B cell (primary cell): ENCODE measurements around the gene MGAT4C. TPM values are rescaled to one million over a fixed set of nuclear protein-coding genes. Genes with fewer than 3 reads are reported as not detected.

Experiments
- ATAC-seq: fragments of 200-7000 bp; cut with Tn5 transposase; one replicate; pipeline ENCODE4 v1.10.0; 2021; ENCODE audit warnings: low read depth, mild to moderate bottlenecking, moderate number of reproducible peaks, moderate library complexity
- CTCF ChIA-PET: fragments of 350-600 bp; sonication (Branson Sonifier 250); formaldehyde crosslinking; loops from one replicate; lab custom pipeline; 2021; ENCODE audit warnings: antibody characterized with exemption, inconsistent platforms; lab: Charles Lee
- POLR2A ChIA-PET: fragments of 350-600 bp; sonication (Branson Sonifier 250); formaldehyde crosslinking; loops from one replicate; lab custom pipeline; 2021; ENCODE audit warnings: antibody characterized with exemption; lab: Charles Lee
- DNase-seq: peaks from one replicate; pipeline ENCODE4 v3.0.0; 2013
- H2AFZ ChIP-seq: 2 replicates; pipeline ENCODE4 v1.6.1; 2012; ENCODE audit warnings: mild to moderate bottlenecking, low read depth, low read length; ENCODE audit not compliant: insufficient read depth, poor library complexity, severe bottlenecking
- H3K27ac ChIP-seq, 2 donors: 1 replicate in 1 of 2; 2 replicates in 1 of 2; pipeline ENCODE4 v1.5.1; 2012 to 2013; ENCODE audit warnings: low read length in 2 of 2, mild to moderate bottlenecking in 2 of 2, moderate library complexity in 1 of 2
- H3K27me3 ChIP-seq, 4 experiments: fragments of 200-600 bp in 1 of 4; sonication (generic) in 1 of 4; replicated peaks in 1 of 4; 1 replicate in 2 of 4; 2 replicates in 2 of 4; pipeline versions ENCODE4 v1.6.1 to v1.7.0; 2013 to 2016; ENCODE audit warnings: low read length in 3 of 4, mild to moderate bottlenecking in 2 of 4, mixed read lengths in 1 of 4, moderate library complexity in 1 of 4; ENCODE audit not compliant: insufficient read depth in 4 of 4, control insufficient read depth in 3 of 4; ENCODE audit errors: control extremely low read depth in 1 of 4
- H3K36me3 ChIP-seq, 2 experiments: replicated peaks in 1 of 2; 1 replicate in 1 of 2; 2 replicates in 1 of 2; pipeline versions ENCODE4 v1.6.1 to v1.7.1; 2013; ENCODE audit warnings: low read length in 1 of 2; ENCODE audit not compliant: insufficient read depth in 2 of 2, control insufficient read depth in 1 of 2; ENCODE audit errors: control extremely low read depth in 1 of 2, extremely low read depth in 1 of 2
- H3K4me1 ChIP-seq, 2 donors: fragments of 200-600 bp in 1 of 2; sonication (generic) in 1 of 2; 1 replicate in 1 of 2; 2 replicates in 1 of 2; pipeline versions ENCODE4 v1.5.1 to v1.6.1; 2013 to 2017; ENCODE audit warnings: low read length in 2 of 2; ENCODE audit not compliant: control insufficient read depth in 2 of 2, insufficient read depth in 2 of 2
- H3K4me2 ChIP-seq: replicated peaks from 2 replicates; pipeline ENCODE3; 2012; ENCODE audit warnings: mild to moderate bottlenecking, low read depth, low read length; ENCODE audit not compliant: poor library complexity, severe bottlenecking
- H3K4me3 ChIP-seq, 5 experiments: fragments of 200-600 bp in 1 of 5; sonication (generic) in 1 of 5; 1 replicate in 3 of 5; 2 replicates in 2 of 5; pipeline versions ENCODE4 v1.5.1 to v1.7.0; 2011 to 2016; ENCODE audit warnings: low read length in 4 of 5, mild to moderate bottlenecking in 4 of 5, low read depth in 2 of 5, control low read depth in 1 of 5, moderate library complexity in 1 of 5; ENCODE audit not compliant: insufficient read depth in 1 of 5; ENCODE audit errors: control extremely low read depth in 1 of 5, extremely low read depth in 1 of 5
- H3K79me2 ChIP-seq: fragments of 200-600 bp; sonication (generic); one replicate; pipeline ENCODE4 v1.6.0; 2016; ENCODE audit warnings: low read length; ENCODE audit not compliant: control insufficient read depth, insufficient read depth
- H3K9ac ChIP-seq: fragments of 200-600 bp; sonication (generic); 2 replicates; pipeline ENCODE4 v1.6.1; 2017; ENCODE audit warnings: mild to moderate bottlenecking, low read length, moderate library complexity
- H3K9me3 ChIP-seq, 3 donors: one replicate each; pipeline versions ENCODE4 v1.6.1 to v1.7.1; 2013; ENCODE audit warnings: low read length in 2 of 3; ENCODE audit not compliant: control insufficient read depth in 2 of 3, insufficient read depth in 1 of 3; ENCODE audit errors: control extremely low read depth in 1 of 3
- H4K20me1 ChIP-seq: 2 replicates; pipeline ENCODE4 v1.6.0; 2012; ENCODE audit warnings: mild to moderate bottlenecking, low read length; ENCODE audit not compliant: insufficient read depth, control insufficient read depth, poor library complexity, severe bottlenecking
- H3K27ac Mint-ChIP-seq: one replicate; pipeline ENCODE4 v1.8.0; 2021; ENCODE audit warnings: mixed read lengths
- H3K27me3 Mint-ChIP-seq: one replicate; pipeline ENCODE4 v1.8.0; 2021; ENCODE audit warnings: mixed read lengths
- H3K4me1 Mint-ChIP-seq: one replicate; pipeline ENCODE4 v1.8.0; 2021; ENCODE audit warnings: mixed read lengths
- H3K4me3 Mint-ChIP-seq: one replicate; pipeline ENCODE4 v1.8.0; 2021; ENCODE audit warnings: mixed read lengths
- H3K9me3 Mint-ChIP-seq: one replicate; pipeline ENCODE4 v1.8.0; 2022; ENCODE audit warnings: mixed read lengths; ENCODE audit not compliant: insufficient read depth
- CTCF ChIP-seq: fragments of 200-600 bp; IDR thresholded peaks from one replicate; pipeline ENCODE4 v1.8.0; 2022; ENCODE audit warnings: antibody characterized with exemption, mild to moderate bottlenecking
- EZH2 ChIP-seq: IDR thresholded peaks from 2 replicates; pipeline ENCODE4 v1.6.1; 2012; ENCODE audit warnings: borderline replicate concordance, low read depth, mild to moderate bottlenecking, moderate library complexity, low read length; ENCODE audit not compliant: insufficient read depth, poor library complexity, severe bottlenecking
- WGBS: methylation state at CpG from one replicate; pipeline ENCODE4 v1.1.5; 2013; ENCODE audit warnings: missing lambda C conversion rate; ENCODE audit not compliant: insufficient coverage; 5-methylcytosine and 5-hydroxymethylcytosine counted together
- intact Hi-C: fragments of 100-400 bp; cut with micrococcal nuclease; formaldehyde crosslinking; loops from one replicate; pipeline ENCODE4 v1.10.0; 2022
- polyA plus RNA-seq: library from polyadenylated mRNA; depleted of rRNA; stranded (reverse); fragments of >200 nt; gene quantifications from 2 replicates; pipeline ENCODE4 v1.2.3, GENCODE V29; 2012
- total RNA-seq, 2 donors: library from RNA; stranded (reverse); fragments of 120-200 nt in 1 of 2; gene quantifications; 1 replicate in 1 of 2; 2 replicates in 1 of 2; pipeline versions ENCODE4 v1.2.3 to v1.2.4, GENCODE V29; 2013 to 2022

The MGAT4C gene
- total and polyA plus RNA-seq, 2 donors (not counting 1 experiment from before 2014, with no cell fraction given): not detected

GRCh38 chr12:86293682-86294240, 37.6 kb upstream of the MGAT4C start:
- ChIA-PET CTCF (no interaction called here), POLR2A (no interaction called here)
- Mint-ChIP-seq H3K4me1 (no peaks in the 10 kb centered on the region), H3K9me3 (no peaks in the 10 kb centered on the region), H3K27ac (no peak overlapping the region), H3K27me3 (no peaks in the 10 kb centered on the region), H3K4me3 (no peak overlapping the region)
- H3K9me3 ChIP-seq: no peaks in the 10 kb centered on the region
- WGBS: 83% methylated on average over 2 of the region's 3 CpGs
- no peak for TF ChIP-seq CTCF
- TF ChIP-seq EZH2: no peak
- DNase-seq (no peak), ATAC-seq (no peak)
- H3K4me2 ChIP-seq: no peak overlapping the region
- no peaks in the 10 kb centered on the region for H3K4me1 ChIP-seq
- intact Hi-C loops: no loop called here
- H3K9ac ChIP-seq: no peak overlapping the region
- no peaks in the 10 kb centered on the region for H3K36me3 ChIP-seq
- H3K4me3 ChIP-seq: no peak overlapping the region
- H2AFZ ChIP-seq: no peak overlapping the region
- H4K20me1 ChIP-seq: no peaks in the 10 kb centered on the region
- H3K27me3 ChIP-seq: no peaks in the 10 kb centered on the region
- H3K27ac ChIP-seq: no peak overlapping the region
- no peaks in the 10 kb centered on the region for H3K79me2 ChIP-seq

GRCh38 chr12:86292480-86292879, 36.3 kb upstream of the MGAT4C start:
- ATAC-seq: no peak
- POLR2A ChIA-PET: no interaction called here
- Histone ChIP-seq H3K27me3 (no peaks in the 10 kb centered on the region), H2AFZ (no peak overlapping the region), H3K36me3 (no peaks in the 10 kb centered on the region), H3K4me3 (no peak overlapping the region), H4K20me1 (no peaks in the 10 kb centered on the region), H3K79me2 (no peaks in the 10 kb centered on the region), H3K27ac (no peak overlapping the region), H3K4me2 (no peak overlapping the region), H3K9me3 (no peaks in the 10 kb centered on the region), H3K4me1 (no peaks in the 10 kb centered on the region), H3K9ac (no peak overlapping the region)
- H3K4me3 Mint-ChIP-seq: no peak overlapping the region
- TF ChIP-seq EZH2 (no peak), CTCF (no peak)
- no peaks in the 10 kb centered on the region for H3K4me1 Mint-ChIP-seq
- no CpG with 5 or more reads among the region's 3 CpGs for WGBS
- intact Hi-C loops: no loop called here
- CTCF ChIA-PET: no interaction called here
- no peak overlapping the region for H3K27ac Mint-ChIP-seq
- H3K9me3 Mint-ChIP-seq: no peaks in the 10 kb centered on the region
- no peaks in the 10 kb centered on the region for H3K27me3 Mint-ChIP-seq
- DNase-seq: no peak
